GM18909 (cell line): ENCODE results near the gene MYO5C.

Experiments
- ATAC-seq: cut with Tn5 transposase; IDR thresholded peaks from one replicate; pipeline ENCODE4 v1.9.1; 2021; ENCODE audit warnings: mild to moderate bottlenecking; ENCODE audit not compliant: unreplicated experiment, poor library complexity

MYO5C gene

GRCh38 chr15:52220937-52221660 lies 74.5 kb downstream of the MYO5C start:
- peak; percentile 37 for ATAC-seq

- no peak for ATAC-seq
Observed at GRCh38 chr15:52220251-52220650, 75.4 kb downstream of the MYO5C start.

GRCh38 chr15:52218816-52219215 lies 76.8 kb downstream of the MYO5C start:
- ATAC-seq = no peak

GRCh38 chr15:52218371-52218770 lies 77.2 kb downstream of the MYO5C start:
- no peak for ATAC-seq

GRCh38 chr15:52217186-52217585 lies 78.4 kb downstream of the MYO5C start:
- ATAC-seq = no peak

- no peak for ATAC-seq
Observed at GRCh38 chr15:52214553-52214952, 81.1 kb downstream of the MYO5C start.

GRCh38 chr15:52213206-52213605 lies 82.4 kb downstream of the MYO5C start:
- ATAC-seq = no peak

- peak; percentile 79 for ATAC-seq
Observed at GRCh38 chr15:52208306-52208946, 87.2 kb downstream of the MYO5C start.

- ATAC-seq = no peak
Observed at GRCh38 chr15:52207191-52207590, 88.4 kb downstream of the MYO5C start.

- no peak for ATAC-seq
Observed at GRCh38 chr15:52206446-52206845, 89.2 kb downstream of the MYO5C start.

- ATAC-seq = no peak
Observed at GRCh38 chr15:52204657-52205056, 90.9 kb downstream of the MYO5C start.

GRCh38 chr15:52200831-52201365 lies 94.7 kb downstream of the MYO5C start:
- no peak for ATAC-seq

- no peak for ATAC-seq
Observed at GRCh38 chr15:52199271-52199670, 96.3 kb downstream of the MYO5C start.

- no peak for ATAC-seq
Observed at GRCh38 chr15:52196891-52197290, 98.7 kb downstream of the MYO5C start.

- no peak for ATAC-seq
Observed at GRCh38 chr15:52193791-52194190, 101.8 kb downstream of the MYO5C start.

- no peak for ATAC-seq
Observed at GRCh38 chr15:52193321-52193720, 102.3 kb downstream of the MYO5C start.

GRCh38 chr15:52191207-52191606 lies 104.4 kb downstream of the MYO5C start, which contains the start of gene GNB5:
TSS of gene GNB5 (minus strand) at chr15:52191392. CDS start at chr15:52184676, 6,716 bp downstream.
- no peak for ATAC-seq

GRCh38 chr15:52186651-52187486 lies 108.7 kb downstream of the MYO5C start:
- ATAC-seq = no peak

- ATAC-seq = no peak
Observed at GRCh38 chr15:52185151-52185561, 110.4 kb downstream of the MYO5C start.

GRCh38 chr15:52184721-52185120 lies 110.9 kb downstream of the MYO5C start:
- no peak for ATAC-seq
